Mucosa of gallbladder (tissue), 1 donor: Measurements from ENCODE around the gene KCNH5. TPM values are rescaled to one million over a fixed set of nuclear protein-coding genes. Genes with fewer than 3 reads are reported as not detected.

Source experiments
- DNase-seq: peaks from one replicate; pipeline ENCODE4 v3.0.0-alpha.2; 2020; ENCODE audit warnings: low spot score
- total RNA-seq: library from RNA; stranded (reverse); gene quantifications from one replicate; pipeline ENCODE4 v1.2.1, GENCODE V29; 2021
- donor health status: DM: no; HTN: no; CAD: no.

KCNH5 gene
- total RNA-seq, 1 donor from 2014 or later = 0.03 TPM

DNA sequence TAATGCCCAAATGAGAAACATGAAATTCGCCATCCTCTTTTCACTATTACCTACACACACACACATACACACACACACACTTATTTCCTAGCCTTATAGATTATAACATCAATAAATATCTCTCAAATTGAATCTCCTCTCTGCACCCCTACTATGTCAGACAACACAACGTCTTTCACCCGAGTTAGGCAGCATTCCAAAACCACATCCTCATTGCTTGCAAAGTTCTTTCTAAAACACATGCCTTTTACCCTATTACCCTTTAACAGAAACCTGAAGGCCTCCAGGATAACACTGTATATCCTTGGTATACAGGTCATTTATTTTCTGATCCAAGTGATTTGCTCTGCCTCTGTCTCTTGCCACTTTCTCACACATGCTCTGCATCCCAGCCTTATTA lies 56.3 kb downstream of the KCNH5 start:
- no peak for DNase-seq

DNA sequence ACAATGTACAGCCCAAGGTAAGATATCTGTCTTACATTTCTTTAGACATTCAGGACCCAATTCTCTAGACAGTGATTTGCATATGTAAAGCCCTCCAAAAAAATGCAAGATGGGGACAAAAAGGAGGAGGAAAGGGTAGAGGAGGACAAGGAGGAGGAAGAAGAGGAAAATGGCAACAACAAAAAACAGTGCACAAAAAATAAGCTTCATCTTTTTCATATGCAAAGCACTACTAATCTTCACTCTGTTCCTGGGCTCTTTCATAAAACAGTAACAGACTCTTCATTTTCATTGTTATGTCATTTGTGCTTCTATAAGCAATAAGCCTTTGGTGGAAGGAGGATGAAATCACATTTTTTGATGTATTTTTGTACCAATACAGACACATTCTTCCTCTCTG lies 61.4 kb downstream of the KCNH5 start:
- DNase-seq = no peak

DNA sequence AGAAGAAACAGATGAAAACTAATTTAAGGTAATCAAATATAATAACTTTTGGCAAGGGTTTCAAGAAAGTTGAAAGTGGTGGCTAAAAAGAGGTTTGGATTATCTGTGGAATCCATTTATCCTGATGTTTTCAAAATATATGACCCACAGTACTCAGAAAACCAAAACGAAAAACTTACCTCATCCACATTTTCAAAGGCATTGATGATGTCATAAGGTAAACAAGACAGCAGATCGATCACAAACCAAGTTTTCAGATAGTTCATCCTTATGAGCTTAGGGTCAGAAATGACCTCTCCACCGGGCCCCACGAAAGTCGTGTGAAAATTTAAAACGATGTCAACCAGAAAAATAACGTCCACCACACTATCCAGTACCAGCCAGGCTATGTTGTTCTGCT lies 64.6 kb downstream of the KCNH5 start:
- no peak for DNase-seq

DNA sequence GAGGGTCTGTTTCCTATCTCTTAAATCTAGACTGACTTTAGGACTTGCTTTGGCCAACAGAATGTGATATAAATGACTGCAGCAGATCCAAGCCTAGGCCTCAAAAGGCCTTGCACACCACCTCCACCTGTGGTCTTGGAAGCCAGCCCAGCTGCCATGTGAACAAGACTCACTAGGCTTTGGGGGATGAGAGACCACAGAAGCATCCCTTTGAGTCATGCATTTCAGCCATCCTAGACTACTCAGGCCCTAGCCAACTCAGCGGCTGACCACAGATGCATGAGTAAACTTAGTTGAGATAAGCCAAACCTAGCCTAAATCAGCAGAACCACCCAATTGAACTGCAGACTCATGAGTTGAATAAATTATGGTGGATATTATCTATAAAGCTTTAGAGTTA lies 87.7 kb downstream of the KCNH5 start:
- no peak for DNase-seq

DNA sequence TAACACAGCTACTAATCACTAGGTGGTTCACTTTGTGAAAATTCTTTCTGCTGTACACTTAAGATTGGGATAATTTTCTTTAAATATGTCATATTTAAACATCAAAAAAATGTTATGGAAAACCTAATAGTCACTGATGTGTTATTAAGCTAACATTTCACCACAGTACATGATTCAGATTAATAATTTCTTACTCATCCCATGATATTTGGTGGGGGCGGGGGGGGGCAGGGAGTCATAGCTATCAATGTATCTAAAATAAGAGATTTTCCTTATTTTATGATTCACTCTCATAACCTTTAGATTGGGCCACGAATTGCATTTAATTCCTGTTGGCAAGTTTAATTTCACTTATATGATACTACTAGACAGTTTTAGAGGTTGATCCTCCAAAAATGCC lies 88.8 kb downstream of the KCNH5 start:
- DNase-seq = no peak

DNA sequence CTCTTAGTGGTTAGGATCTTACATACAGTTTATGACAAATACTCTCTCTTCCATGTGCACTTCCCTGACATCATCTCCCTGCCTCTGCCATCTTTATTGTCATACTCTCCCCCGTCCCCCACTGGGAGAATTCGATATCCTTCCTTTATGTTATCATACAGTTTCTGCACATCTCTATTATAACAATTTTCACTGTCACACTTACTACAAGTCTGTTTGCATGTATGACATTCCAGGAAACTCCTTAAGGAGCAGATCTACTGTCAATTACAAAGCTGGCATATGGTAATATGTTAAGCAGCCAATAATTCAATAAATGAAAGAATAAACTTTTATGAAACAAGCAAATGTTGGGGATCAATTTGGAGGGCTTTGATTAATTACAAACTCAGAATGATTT lies 91.1 kb downstream of the KCNH5 start:
- no peak for DNase-seq

DNA sequence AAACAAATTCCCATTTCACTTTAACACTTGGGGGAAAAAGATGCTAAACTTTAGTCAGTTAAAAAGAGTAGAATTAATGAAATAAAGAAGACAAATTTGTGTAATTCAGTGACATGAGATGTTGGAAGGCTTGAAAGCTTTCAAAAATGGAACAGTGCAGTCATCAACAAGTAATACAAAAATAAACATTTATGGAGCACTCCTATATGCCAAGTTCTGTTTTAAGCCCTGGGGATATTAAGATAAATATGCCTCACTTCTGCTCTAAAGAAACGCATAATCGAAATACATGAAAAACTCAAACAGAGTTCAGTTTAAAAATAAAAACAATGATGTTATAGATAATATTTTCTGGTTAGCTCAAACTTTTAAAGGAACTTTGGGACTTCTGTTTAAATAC lies 93.0 kb downstream of the KCNH5 start:
- DNase-seq = no peak

DNA sequence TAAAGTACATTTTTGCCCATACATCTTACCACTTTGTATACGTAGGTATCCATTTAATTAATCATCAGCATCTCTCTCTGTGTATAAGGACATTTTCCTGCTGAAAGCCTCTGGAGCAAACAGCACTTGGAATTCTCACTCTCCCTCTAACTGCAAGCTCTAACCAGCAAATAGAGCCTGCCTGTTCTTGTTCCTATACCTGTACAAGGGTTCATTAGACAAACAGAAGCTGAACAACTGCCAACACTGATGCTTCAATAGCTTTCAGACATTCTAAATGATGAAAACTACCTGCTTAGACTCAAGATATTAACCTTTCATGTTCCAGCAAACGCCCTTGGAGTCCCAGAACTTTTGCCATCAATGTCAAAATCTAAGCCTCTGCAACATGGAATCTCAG lies 98.0 kb downstream of the KCNH5 start:
- no peak for DNase-seq

DNA sequence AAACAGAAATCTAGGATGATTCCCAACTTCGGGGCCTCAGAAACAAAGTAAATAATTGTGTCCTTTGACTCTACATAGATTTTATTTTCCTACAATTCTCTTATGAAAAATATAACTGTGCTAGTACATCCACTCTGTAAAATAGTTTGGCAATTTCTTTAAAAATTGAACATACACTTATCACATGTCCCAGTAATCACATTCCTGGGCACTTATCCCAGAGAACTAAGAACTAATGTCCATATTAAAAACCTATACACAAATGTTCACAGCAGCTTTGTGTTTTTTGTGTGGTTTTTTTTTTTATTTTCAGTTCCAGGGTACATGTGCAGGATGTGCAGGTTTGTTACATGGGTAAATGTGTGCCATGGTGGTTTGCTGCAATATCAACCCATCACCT lies 99.0 kb downstream of the KCNH5 start:
- no peak for DNase-seq

DNA sequence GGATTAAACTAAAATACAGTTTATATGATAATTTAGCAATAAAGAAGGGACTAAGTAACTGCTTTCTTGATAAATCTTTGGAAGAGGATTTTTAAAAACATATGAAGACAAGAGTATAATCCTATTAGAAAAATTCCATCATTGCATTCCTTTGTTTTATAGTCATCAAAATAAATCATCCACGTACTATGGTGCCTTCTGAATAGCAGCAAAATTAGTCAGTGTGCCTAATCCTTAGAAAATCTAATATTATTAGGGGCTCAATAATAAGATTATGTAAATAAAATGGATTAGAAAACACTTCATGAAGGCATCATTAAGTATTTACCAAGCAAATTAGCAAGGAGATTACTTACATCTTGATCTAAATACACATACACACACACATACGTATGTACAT lies 102.1 kb downstream of the KCNH5 start:
- no peak for DNase-seq

DNA sequence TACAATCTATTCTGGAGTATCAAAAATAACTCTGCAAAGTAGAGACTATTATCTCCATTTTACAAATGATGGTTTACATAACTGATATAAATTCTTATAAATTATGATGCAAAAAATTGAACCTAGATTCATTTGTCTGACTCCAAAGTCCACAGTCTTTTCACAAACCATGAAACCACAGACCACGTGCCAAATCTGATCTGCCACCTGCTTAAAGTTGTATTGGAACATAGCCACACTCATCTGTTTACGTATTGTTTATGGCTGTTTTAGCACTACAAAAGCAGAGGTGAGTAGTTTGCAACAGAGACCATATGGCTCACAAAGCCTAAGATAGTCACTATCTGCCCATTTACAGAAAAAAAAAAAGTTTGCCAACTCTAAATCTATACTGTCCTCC lies 105.3 kb downstream of the KCNH5 start:
- DNase-seq = no peak

DNA sequence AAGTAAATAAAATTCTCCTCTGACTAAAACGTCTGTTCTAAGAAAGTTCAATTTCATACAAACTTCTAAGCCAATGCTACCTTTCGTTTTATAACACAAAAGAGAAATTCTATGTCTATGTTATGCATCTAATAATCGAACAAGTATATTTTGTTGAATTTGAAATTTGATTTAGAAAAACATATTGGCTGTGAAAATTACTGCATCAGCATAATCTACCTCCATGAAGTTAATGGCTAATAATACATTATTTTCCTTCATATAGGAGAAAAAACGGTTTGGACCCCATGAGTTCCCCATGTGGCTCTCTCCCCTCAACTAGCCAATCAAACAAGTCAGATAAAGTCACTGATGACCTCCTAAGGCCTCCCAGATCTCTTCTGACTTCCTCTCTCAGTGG lies 106.5 kb downstream of the KCNH5 start:
- DNase-seq = no peak

DNA sequence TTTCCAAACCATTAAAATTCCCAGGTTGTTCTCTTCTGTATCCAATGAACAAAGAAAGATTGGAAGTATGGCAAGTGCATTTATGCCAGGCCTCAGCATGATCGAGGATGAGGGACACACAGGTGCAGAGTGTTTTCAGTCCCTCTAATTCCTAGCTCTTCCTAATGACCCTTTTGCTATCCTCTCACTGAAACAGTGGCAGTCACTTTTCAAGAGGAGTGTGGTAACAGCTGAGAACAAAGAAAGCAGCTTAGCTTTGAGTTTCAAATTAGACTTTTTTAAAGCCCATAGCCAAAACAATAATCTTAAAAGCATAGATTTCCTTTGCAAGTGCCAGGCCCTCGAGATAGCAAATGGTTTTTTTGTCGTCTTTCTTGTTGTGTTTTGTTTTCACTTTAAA lies 110.8 kb downstream of the KCNH5 start:
- DNase-seq = no peak

DNA sequence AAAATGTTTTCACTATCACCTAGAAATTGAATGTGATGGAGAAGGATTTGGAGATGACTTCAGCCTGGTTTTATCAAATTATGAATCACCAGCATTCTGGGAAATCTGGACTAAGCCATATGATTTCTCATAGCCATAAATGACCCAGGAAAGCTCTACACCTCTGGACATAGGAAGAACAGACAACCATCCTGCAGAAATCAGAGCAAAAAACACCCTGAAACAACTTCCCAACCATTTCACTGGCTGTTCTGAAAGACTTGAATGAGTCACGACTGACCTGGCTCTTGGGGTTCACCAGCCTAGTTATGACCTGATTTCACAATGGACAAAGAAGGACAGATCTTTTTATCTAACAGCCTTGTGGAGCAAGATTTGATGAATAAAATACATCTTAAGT lies 123.8 kb downstream of the KCNH5 start:
- no peak for DNase-seq

DNA sequence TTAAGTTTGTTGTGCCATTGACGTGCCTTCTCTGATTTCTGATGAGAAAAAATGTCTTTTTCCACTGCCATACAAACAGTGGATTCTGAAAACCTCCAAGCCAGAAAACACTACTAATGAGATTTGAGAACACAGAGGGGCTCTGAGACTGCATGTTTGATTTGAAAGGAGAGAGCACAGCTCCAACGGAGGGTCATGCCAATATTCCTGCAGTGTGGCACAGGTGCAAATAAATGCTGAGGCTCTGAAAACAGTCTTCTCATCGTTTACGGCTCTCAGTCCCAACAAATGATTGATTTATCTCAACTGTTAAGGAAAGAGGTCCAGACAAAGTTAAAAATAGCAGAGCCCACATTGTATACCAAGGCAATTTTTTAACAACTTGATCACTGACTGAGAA lies 128.7 kb downstream of the KCNH5 start:
- DNase-seq = no peak

DNA sequence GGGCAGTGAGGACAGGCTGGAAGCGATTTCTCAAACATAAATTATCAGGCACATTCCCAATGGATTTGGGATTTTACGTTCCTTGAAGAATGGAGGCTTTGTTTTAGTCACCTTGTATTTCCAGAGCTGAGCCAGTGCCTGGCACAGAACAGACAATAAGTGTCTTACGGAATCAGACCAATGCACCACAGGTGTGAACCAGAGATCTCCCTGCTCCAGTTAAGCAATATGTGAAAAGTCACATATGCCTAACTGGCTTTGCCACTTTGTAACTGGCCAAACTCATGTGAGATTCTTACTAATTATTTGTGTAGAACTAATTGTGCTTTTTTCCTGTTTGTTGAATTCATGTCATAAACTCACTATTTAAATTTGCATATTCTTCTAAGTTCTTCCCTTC lies 130.4 kb downstream of the KCNH5 start:
- no peak for DNase-seq

DNA sequence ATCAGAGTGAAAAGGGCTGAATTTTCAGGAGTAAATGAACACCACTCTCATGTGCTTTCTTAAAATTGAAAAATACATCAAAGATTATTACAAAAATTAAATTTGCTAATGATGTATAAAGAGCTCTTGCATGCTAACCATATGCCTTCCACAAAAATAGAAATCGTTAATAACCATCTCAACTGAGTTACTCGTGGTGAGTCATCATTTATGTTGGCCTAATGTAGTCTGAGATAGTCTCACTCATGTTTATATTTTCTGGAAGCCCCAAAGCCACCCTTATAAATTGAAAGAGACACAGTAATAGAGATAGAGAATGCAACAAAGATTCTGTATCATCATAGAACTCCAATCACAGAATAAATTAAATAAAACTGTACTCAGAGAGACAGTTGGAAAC lies 131.2 kb downstream of the KCNH5 start:
- DNase-seq = no peak

DNA sequence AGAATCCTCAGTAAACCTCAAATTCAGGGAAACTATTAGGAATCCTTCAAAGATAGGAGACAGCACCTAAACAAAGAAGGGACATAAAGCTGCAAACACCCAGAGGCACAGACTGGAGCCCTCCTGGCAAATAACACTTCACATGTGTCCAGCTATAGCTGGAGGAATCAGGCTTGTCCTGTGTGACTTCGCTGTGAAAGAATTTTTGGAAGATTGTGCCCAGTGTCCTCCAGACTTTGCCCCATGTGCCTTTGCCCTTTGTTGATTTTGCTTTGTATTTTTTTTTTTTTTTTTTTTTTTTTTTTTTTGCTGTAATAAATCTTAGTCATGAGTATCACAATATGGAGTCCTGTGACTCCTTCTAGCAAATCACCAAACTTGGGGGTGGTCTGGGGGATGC lies 136.8 kb downstream of the KCNH5 start:
- DNase-seq = no peak

DNA sequence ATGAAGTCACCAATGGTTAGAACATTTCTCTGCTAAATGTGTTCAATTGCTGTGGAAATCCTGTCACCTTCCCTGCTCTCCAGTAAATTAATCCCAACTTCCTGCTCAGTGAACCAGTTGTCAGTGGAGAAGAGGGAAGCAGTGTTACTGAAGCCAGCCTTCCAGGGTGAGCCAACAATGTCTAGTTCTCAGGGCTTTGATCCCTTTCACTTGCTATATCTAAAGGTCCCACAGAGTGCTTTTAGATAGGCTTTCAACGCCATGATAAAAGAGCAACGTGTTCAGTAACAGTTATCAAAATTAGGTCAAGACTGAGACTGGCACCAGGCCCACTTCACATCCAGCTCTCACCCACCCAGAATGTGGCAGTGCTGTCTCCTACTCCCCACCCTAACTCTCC lies 139.7 kb downstream of the KCNH5 start:
- DNase-seq = no peak

DNA sequence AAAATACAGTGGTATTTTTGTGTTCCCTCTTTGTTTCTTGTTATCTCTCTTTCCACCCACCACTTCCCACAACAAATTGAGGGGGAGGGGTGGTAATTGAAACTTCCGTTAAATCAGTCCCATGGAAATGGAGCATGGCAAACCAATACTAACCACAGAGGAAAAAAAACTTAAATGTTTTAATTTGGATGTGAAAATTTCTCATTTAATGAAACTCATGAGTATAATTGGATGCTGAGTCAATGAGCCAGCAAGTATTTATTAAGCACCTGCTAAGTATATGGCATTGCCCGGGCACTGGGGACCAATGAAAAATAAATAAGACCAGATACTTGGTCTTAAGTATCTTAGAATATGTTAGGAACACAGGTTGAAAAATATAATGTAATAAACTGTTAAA lies 147.5 kb downstream of the KCNH5 start:
- no peak for DNase-seq

DNA sequence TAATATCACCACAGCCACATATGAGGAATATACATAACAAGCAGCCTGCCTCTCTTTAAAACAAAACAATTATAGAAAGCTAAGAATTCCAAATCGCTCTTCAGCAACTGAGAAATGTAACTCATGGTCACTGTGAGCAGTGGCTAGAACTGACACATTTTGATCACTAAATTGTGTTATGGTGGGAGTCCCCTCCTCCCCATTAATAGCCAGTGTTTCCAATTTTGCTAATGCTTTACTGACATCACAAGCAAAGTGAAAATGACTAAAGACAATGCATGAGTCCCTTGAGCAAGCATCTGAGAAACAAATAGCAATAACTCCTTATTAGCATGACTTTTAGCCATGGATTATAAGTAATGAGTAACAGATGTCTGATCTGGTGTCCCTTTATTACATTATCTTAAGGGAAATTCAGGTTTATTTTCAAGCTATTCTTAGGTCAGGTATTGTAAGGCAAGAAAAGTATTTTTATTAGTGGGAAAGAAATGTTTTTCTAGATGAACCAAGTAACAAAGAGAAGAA lies 148.3 kb downstream of the KCNH5 start:
- no peak for DNase-seq

DNA sequence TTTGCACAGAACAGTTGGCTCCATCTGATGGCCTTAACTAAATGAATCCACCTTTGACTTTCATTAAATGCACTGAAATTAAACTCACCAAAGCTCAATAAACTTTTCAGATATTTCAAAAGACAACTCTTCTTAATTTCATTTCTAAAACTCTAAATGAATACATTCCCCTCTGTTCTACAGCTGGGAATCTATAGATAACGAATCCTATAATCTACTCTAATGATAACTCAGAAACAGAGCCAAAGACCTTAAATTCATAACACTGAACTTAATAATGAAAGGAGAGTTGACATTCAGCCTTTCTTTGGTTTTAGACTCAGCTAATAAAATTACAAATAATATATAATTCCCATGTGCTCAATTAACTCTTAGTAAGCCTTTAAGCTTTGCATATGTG lies 150.5 kb downstream of the KCNH5 start:
- no peak for DNase-seq

DNA sequence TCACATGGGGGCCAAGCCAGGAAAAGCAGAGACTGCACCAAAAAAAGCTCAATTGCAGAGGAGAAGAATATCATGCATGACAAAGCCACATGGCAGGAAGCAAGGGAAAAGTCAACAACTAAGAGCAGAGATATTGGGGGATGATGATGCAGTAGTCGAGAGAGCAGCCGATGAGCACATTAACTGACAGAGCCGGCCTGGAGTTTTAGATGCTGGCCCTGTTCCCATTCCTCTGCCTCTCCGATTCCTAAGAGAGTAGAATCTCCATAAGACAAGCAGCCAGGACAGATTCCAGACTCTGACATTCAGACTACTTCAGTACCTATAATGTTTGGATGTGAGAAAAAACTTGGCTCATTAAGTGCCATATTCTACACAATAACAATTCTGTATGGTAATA lies 155.9 kb downstream of the KCNH5 start:
- DNase-seq = no peak

DNA sequence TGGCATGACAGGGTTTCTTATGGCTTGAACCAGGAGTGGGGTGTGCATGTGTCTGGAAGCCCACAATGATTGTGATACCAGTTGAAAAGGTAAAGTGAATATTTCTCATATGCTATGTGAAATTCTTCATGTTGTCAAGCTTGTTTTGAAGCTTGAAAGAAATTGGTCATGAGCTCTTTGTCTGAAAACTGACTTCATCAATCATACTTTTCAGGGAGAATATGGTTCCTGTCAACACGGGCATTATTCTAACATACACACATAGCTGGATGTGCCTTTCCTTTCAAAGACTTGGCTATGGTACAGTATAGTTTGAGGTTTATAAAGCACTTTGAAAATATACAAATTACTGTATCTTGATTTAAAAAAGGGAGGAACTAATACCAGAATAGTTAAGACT lies 158.8 kb downstream of the KCNH5 start:
- DNase-seq = no peak

DNA sequence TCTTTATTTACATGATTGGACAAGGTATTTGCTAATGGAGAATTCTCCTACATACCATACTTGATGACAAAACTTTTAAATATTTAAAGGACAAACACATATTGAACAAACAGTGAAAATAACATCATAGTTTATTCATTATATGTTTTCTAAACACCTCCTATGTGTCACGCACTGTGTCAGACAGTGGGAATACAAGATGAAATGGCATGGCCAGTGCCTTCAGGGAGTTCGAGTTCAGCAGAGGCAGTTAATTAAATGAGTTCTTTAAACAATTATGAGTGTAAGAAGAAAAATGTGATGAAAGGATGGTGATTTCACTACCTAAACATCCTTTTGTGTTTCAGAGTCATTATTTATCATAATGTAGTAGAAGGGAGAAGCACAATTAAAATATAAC lies 159.8 kb downstream of the KCNH5 start:
- DNase-seq = no peak
